Limb (tissue), 2 donors: ENCODE measurements around the gene RAB27B.

Experiments
- DNase-seq, 2 donors: peaks; one replicate each; pipeline ENCODE4 v3.0.0-alpha.2; 2016; ENCODE audit errors: extremely low spot score in 2 of 2

The RAB27B gene

DNA sequence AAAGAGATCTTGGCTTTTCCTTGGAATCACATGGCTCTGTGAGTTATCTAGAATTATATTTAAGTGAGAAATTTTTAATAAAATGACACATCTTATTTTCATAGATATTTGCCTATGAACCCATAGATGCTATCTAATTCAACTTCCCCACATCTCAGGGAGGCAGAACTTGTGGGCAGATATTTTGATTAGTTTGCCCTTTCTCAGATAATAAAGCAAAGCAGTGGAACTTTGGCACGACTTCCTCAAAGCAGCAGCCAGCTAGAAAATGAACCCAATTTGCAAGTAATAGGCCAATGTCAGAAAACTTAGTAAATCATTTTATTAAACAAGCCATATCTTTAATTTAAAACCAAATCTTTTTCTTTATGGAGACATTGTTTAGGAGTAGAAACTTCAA is 32.7 kb downstream of the RAB27B start:
- no peak for DNase-seq

DNA sequence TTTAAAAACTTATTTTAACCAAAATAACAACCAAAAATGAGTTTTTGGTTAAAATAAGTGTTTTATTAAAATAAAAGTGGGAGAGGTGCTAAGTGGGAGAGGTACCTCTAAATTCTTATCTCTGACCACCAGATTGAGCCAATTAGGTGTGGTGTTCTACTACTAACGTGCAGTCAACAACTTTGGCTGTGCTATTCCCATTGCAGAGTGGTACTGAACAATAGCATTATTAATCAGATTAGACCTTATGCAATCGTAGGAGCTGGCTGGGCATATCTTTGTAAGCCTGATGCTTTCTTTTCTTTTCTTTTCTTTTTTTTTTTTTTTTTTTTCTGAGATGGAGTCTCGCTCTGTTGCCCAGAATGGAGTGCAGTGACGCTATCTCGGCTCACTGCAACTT is 38.9 kb downstream of the RAB27B start:
- no peak for DNase-seq

DNA sequence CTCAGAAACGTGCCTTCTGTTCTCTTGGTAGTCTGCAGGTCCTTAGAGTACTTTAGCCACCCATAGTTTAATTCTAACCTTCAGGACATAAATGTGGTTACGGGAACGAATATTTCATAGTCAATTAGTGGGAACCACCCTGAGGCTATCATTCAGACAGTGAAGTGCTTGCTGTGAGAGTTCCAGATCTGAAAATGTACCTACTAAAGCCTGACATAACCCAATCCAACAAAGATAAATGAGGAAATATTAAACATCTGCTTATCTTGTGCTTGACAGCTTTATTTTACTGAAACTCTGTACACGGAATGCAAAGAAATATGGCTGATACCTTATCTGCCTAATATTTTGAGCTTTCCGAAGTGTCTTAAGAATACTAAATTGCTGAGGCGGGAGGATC is 43.0 kb downstream of the RAB27B start:
- no peak for DNase-seq

GRCh38 chr18:54872681-54873080 is 44.4 kb downstream of the RAB27B start:
- no peak for DNase-seq

DNA sequence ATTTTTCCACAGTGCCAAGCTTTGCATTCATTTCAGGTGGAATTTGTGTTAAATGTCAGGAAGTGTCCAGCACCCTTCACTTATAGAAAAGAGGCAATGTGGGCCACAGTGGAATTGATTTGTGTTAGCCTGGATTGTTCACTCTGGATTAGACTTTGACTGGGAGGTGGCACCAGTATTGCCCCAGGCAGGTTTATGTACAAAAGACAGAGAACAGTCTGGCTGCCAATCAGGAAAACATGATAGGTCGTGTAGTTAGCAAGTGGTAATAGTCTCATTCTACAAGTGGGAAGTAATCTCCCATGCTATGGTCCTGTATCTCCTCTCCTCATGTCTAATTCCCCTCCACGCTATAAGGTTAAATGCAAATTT is 45.6 kb downstream of the RAB27B start:
- no peak for DNase-seq

DNA sequence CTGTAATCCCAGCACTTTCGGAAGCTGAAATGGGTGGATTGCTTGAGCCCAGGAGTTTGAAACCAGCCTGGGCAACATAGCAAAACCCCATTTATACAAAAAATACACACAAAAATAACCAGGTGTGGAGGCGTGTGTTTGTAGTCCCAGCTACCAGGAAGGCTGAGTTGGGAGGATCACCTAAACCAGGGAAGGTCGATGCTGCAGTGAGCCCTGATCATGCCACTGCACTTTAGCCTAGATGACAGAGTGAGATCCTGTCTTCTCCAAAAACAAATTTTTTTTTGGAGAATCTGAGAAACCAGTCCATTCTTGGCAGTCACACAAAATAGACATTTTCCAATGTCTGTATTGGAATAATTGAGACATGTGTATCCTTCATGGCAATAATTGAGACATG is 46.8 kb downstream of the RAB27B start:
- DNase-seq, result no peak

GRCh38 chr18:54877076-54877475 is 48.8 kb downstream of the RAB27B start:
- no peak for DNase-seq

- DNase-seq, result no peak
Observed at GRCh38 chr18:54878159-54878622, 49.9 kb downstream of the RAB27B start.

DNA sequence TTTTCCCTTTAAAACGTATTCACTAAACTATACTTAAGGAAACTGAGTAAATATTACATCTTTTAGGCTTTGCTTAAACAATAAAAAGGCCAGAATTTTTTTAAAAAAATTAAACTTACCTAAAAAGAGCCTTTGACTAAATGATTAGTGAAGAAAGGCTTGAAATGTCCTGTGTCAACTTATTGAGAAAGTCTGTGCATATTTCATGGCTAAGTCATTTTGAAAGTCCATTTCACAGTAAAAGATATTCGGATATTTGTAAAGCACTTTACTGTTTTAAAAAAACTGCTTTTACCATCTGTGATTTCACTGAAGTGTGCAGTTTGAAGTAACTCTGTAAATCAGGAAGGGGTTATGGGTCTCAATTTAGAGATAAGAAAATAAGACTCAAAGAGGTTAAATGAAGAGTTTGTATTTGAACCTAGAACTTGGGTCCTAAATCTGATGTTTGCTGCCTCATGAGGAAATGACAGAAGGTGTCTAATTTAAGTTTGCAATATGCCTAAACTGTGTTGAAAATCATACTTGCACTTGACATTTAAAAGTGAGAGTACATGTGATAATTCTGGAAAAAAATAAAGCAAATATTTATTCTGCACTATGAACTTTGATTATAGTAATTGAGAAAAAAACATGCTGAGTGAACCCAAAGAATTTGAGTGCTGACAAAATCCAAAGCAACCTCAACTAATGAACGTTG is 50.5 kb downstream of the RAB27B start:
- DNase-seq, result no peak

- no peak for DNase-seq
Observed at GRCh38 chr18:54879691-54880090, 51.4 kb downstream of the RAB27B start.

DNA sequence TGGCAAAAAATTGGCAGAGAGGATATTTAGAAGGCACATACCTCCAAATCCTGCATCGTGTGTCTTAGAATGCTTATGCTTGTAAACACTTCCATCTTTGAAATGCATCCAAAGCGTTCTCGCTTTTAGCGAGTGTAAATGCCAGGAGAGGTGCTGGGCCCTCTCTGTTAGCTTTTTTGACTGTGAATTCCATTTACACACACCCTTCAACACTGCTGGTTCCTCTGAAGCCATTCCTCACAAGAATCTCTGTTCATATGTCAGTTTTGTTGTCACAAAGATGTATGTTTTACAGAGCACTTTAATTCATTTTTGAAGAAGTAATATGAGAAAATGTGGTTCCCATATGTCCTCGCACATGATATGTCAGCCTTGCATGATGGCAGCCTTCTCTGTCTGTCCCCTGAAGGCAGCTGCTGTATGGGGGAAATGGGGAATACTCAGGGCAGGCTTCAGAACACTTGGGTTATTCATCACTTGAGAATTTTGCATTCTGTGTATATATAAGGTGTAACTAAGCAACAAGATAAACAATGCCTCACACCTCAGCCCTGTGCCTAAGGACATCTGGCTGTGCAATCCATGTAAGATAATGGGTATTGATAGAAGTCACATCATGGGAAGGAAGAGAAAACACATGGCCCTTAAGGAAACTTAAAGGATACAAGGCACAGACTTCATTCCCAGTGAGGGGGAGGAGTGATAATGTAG is 52.3 kb downstream of the RAB27B start:
- peak in 1 of 2 donors; percentile 46 for DNase-seq

- DNase-seq, result no peak
Observed at GRCh38 chr18:54881229-54881768, 53.0 kb downstream of the RAB27B start.

- no peak for DNase-seq
Observed at GRCh38 chr18:54882318-54882717, 54.0 kb downstream of the RAB27B start.

GRCh38 chr18:54883816-54884604 is 55.7 kb downstream of the RAB27B start:
- no peak for DNase-seq

GRCh38 chr18:54888378-54888777 is 60.1 kb downstream of the RAB27B start:
- DNase-seq, result no peak

- no peak for DNase-seq
Observed at GRCh38 chr18:54888933-54889332, 60.7 kb downstream of the RAB27B start.

GRCh38 chr18:54899500-54899899 is 71.2 kb downstream of the RAB27B start:
- DNase-seq, result no peak

GRCh38 chr18:54900290-54900689 is 72.0 kb downstream of the RAB27B start:
- DNase-seq, result no peak

DNA sequence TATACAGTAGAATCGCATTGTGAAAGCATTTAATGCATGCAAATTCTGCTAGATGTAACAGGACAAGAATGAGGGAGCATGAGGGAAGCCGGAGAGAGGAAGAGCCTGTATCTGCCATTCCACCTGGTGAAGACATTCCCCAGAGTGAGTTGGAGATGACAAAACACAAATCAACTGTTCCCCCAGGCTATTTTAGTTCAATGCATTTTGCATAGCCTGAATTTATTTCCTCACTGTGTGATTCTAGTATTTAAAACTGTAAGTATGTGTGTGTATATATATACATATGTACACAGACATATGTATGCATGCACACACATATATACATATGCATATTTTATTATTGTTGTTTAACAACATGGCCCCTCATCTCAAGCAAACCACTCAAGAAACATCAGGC is 76.3 kb downstream of the RAB27B start:
- no peak for DNase-seq

GRCh38 chr18:54905629-54906028 is 77.4 kb downstream of the RAB27B start:
- no peak for DNase-seq

DNA sequence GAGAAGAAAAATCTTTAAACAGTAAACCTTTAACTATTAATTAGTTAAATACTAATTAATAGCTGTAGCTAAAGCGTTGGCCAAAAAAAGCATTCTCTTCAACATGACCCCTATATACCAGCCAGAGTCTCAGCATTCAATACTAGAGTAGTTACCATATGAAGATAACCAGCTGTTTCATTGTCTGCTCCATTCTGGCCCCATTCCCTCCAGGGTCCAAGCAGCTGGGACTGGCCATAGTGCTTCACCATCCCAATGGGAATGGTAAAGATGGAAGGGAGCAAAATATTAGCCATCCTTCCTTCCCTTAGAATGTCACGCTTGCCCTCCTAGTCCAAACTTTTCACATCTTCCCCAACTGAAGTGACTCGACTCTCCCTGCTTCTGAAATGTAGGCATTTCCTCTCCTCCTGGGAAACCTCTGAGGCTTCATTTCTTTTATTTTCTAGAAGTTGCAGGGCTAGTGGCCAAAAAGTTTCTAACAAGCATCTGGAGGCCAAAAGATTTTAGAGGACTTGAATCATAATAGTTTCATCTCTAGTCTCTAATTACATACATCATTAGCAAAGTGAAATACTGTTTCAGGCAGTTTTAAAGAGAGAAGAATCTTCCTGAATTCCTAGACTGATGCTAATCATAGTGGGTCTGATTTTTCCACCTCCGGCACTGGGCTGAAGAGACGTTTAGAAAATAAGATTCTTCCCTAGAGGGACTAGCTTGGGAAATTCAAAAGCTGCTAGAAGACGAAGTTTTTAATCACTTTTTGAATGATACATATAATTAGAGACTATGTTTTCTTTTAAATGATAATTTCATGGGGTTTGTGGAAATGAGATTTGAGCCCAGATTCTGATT is 78.3 kb downstream of the RAB27B start:
- DNase-seq, result no peak
